ENCODE measurements around the gene DHX32.
"Not testable (repeated sequence)": the region's sequence is repeated elsewhere in the genome, so short reads cannot be mapped to it uniquely, and the experiment has no call there.

DNA sequence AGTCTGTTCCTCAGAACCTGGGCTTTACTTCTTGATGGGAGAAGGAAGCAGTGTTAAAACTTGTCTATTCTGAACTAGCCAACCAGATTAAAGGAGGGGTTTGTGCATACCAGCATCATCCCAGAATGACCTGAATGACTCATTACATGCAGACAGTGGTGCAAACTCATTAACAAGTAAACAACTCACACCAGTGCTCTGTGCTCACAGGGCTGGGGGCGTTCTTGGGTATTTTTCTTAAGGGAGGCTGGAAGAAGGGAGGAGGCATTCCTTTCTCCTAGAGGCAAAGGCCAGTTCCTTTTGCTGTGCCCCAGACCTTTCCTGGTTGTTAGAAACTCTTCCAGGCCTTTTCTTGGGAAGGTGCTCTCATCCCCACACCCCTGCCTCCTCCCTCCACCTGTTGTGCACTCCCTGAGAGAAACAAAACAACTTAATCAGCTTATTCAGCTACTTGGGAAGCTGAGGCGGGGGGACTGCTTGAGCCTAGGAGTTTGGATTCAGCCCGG is 22.1 kb upstream of the DHX32 start:
- TF ChIP-seq POLR2A (IDR thresholded peaks at IDR 0.05; ENCODE audit: low read depth, low read length); SPI1 (IDR thresholded peaks at IDR 0.05; ENCODE audit: low read depth, low read length); TAF1 (IDR thresholded peaks at IDR 0.05; ENCODE audit: low read depth, low read length); POLR2AphosphoS5 (IDR thresholded peaks at IDR 0.05; ENCODE audit: low read depth, low read length); PAX5 (IDR thresholded peaks at IDR 0.05; ENCODE audit: insufficient read depth, low read length, severe bottlenecking); POU2F2 (IDR thresholded peaks at IDR 0.05; ENCODE audit: low read depth, low read length): not testable (repeated sequence)

All from GM12891 (cell line).